NCI-H1105 (cell line): ENCODE data around the gene SLC25A51.

Experiments used
- DNase-seq: peaks from one replicate; lab custom pipeline; 2025; lab: John Stamatoyannopoulos, UW

SLC25A51 gene

GRCh38 chr9:37937366-37937765 lies 33.4 kb upstream of the SLC25A51 start:
- DNase-seq = no peak

GRCh38 chr9:37936965-37937364 lies 33.0 kb upstream of the SLC25A51 start:
- no peak for DNase-seq

- no peak for DNase-seq
Observed at GRCh38 chr9:37936376-37936775, 32.4 kb upstream of the SLC25A51 start.

GRCh38 chr9:37935096-37935495 lies 31.2 kb upstream of the SLC25A51 start:
- no peak for DNase-seq

- no peak for DNase-seq
Observed at GRCh38 chr9:37931592-37931991, 27.7 kb upstream of the SLC25A51 start.

- no peak for DNase-seq
Observed at GRCh38 chr9:37929441-37929895, 25.5 kb upstream of the SLC25A51 start.

- DNase-seq = no peak
Observed at GRCh38 chr9:37928552-37929430, 24.9 kb upstream of the SLC25A51 start.

GRCh38 chr9:37927601-37928551 lies 23.9 kb upstream of the SLC25A51 start:
- no peak for DNase-seq

GRCh38 chr9:37927132-37927531 lies 23.2 kb upstream of the SLC25A51 start:
- DNase-seq = no peak

GRCh38 chr9:37926737-37927118 lies 22.8 kb upstream of the SLC25A51 start:
- no peak for DNase-seq

GRCh38 chr9:37925786-37926736 lies 22.1 kb upstream of the SLC25A51 start:
- no peak for DNase-seq

- no peak for DNase-seq
Observed at GRCh38 chr9:37925006-37925405, 21.1 kb upstream of the SLC25A51 start.

GRCh38 chr9:37924538-37924937 lies 20.6 kb upstream of the SLC25A51 start:
- no peak for DNase-seq

GRCh38 chr9:37923796-37924427 lies 20.0 kb upstream of the SLC25A51 start:
- DNase-seq = no peak

GRCh38 chr9:37923118-37923795 lies 19.3 kb upstream of the SLC25A51 start:
- no peak for DNase-seq

- no peak for DNase-seq
Observed at GRCh38 chr9:37922363-37923117, 18.6 kb upstream of the SLC25A51 start.

GRCh38 chr9:37921546-37922300 lies 17.8 kb upstream of the SLC25A51 start:
- no peak for DNase-seq

GRCh38 chr9:37921168-37921510 lies 17.2 kb upstream of the SLC25A51 start:
- DNase-seq = no peak
